ENCODE results near the gene HHIPL1.

Gene HHIPL1

GRCh38 chr14:99716091-99716849 lies 71.3 kb downstream of the HHIPL1 start:
- no peak for DNase-seq (ENCODE audit: low read depth)

- no peak for DNase-seq (ENCODE audit: low read depth)
These were observed 72.1 kb downstream of the HHIPL1 start for GRCh38 chr14:99716850-99717681.

- DNase-seq (ENCODE audit: low read depth) = no peak
These were observed 72.7 kb downstream of the HHIPL1 start for GRCh38 chr14:99717682-99718013.

GRCh38 chr14:99718031-99718810 lies 73.3 kb downstream of the HHIPL1 start:
- DNase-seq (ENCODE audit: low read depth) = no peak

- no peak for DNase-seq (ENCODE audit: low read depth)
These were observed 73.9 kb downstream of the HHIPL1 start for GRCh38 chr14:99718811-99719192.

GRCh38 chr14:99720941-99721791 lies 76.2 kb downstream of the HHIPL1 start:
- DNase-seq (ENCODE audit: low read depth) = no peak

GRCh38 chr14:99721792-99722516 lies 77.0 kb downstream of the HHIPL1 start:
- no peak for DNase-seq (ENCODE audit: low read depth)

GRCh38 chr14:99722741-99723140 lies 77.8 kb downstream of the HHIPL1 start:
- no peak for DNase-seq (ENCODE audit: low read depth)

- no peak for DNase-seq (ENCODE audit: low read depth)
These were observed 79.4 kb downstream of the HHIPL1 start for GRCh38 chr14:99724196-99724891.

GRCh38 chr14:99724939-99725773 lies 80.2 kb downstream of the HHIPL1 start:
- no peak for DNase-seq (ENCODE audit: low read depth)

GRCh38 chr14:99725774-99726537 lies 81.0 kb downstream of the HHIPL1 start:
- DNase-seq (ENCODE audit: low read depth) = no peak

GRCh38 chr14:99726538-99727095 lies 81.7 kb downstream of the HHIPL1 start:
- DNase-seq (ENCODE audit: low read depth) = no peak

- DNase-seq (ENCODE audit: low read depth) = no peak
These were observed 82.4 kb downstream of the HHIPL1 start for GRCh38 chr14:99727096-99727870.

GRCh38 chr14:99728231-99728920 lies 83.4 kb downstream of the HHIPL1 start:
- no peak for DNase-seq (ENCODE audit: low read depth)

GRCh38 chr14:99728981-99729451 lies 84.1 kb downstream of the HHIPL1 start:
- DNase-seq (ENCODE audit: low read depth) = no peak
